HepG2 (cell line): ENCODE measurements around the gene CEP170.
"Not testable (repeated sequence)": the region's sequence is repeated elsewhere in the genome, so short reads cannot be mapped to it uniquely, and the experiment has no call there.

Source experiments
- EZH2 ChIP-seq: conservative IDR thresholded peaks from 2 replicates; pipeline ENCODE4 v1.6.1; 2012; ENCODE audit warnings: mild to moderate bottlenecking, low read depth, low read length, moderate library complexity
- HMG20A ChIP-seq: IDR thresholded peaks from 2 replicates; pipeline ENCODE4 v1.6.1; 2016; ENCODE audit warnings: borderline replicate concordance
- POLR2A ChIP-seq, 2 experiments: IDR thresholded peaks; 2 replicates each; pipeline ENCODE4 v1.6.1; 2011; ENCODE audit warnings: low read depth in 2 of 2, low read length in 2 of 2, mild to moderate bottlenecking in 1 of 2, moderate library complexity in 1 of 2; ENCODE audit not compliant: insufficient read depth in 1 of 2
- RFX5 ChIP-seq: IDR thresholded peaks from 2 replicates; pipeline ENCODE4 v1.6.1; 2011; ENCODE audit warnings: low read depth, low read length, improper control_type of control experiment
- TOPORS ChIP-seq: sonication (generic); formaldehyde crosslinking; IDR thresholded peaks from 2 replicates; pipeline ENCODE4 v1.8.0; 2023; ENCODE audit warnings: mild to moderate bottlenecking, missing genetic modification reagents
- XRCC5 ChIP-seq: fragments of 200-400 bp; formaldehyde crosslinking; optimal IDR thresholded peaks from 2 replicates; pipeline ENCODE3; 2017; ENCODE audit warnings: mild to moderate bottlenecking, low read length
- ZNF121 ChIP-seq: sonication (generic); formaldehyde crosslinking; IDR thresholded peaks from 2 replicates; pipeline ENCODE4 v1.5.0; 2020; ENCODE audit warnings: mild to moderate bottlenecking, missing genetic modification reagents
- TF ChIP-seq, protein P1 (sequence below): IDR thresholded peaks from 2 replicates; pipeline ENCODE4 v1.6.1; 2012; ENCODE audit warnings: inconsistent platforms
- TF ChIP-seq, protein P2 (sequence below): sonication (generic); formaldehyde crosslinking; IDR thresholded peaks from 2 replicates; pipeline ENCODE4 v1.8.1; 2023; ENCODE audit warnings: mild to moderate bottlenecking, missing genetic modification reagents, borderline replicate concordance
- TF ChIP-seq, protein P3 (sequence below): sonication (generic); formaldehyde crosslinking; IDR thresholded peaks from 2 replicates; pipeline ENCODE4 v1.4.0; 2020; ENCODE audit warnings: missing genetic modification reagents
- TF ChIP-seq, protein P4 (sequence below): sonication (generic); formaldehyde crosslinking; IDR thresholded peaks from 2 replicates; pipeline ENCODE4 v1.4.0; 2020; ENCODE audit warnings: mild to moderate bottlenecking, missing genetic modification reagents

DNA sequence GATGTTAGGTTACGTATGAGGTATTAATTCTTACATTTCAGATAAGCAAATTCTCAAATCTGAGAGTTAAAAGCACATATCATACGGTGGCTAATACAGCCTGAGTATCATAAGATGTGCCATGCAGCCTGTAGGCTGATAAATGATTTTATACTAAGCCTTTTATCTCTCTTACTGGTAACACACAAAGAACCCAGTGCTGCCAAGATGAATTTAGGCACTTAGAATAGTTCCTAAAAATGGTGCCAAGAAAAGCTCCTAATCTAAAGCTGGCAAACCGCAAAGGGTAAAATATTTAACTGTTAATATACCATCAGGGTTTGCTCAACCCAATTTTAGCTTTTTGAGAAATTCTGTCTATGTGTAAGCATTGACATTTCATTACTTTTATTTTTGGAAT lies 43.1 kb downstream of the CEP170 start:
- TF ChIP-seq POLR2A (IDR thresholded peaks at IDR 0.05; ENCODE audit: insufficient read depth in 1 of 2, low read depth in 2 of 2, low read length in 2 of 2); XRCC5; HMG20A; ZNF121 (CRISPR knock-in tag); TOPORS (CRISPR knock-in tag); EZH2; RFX5: not testable (repeated sequence)
- TF ChIP-seq, protein P1, sequence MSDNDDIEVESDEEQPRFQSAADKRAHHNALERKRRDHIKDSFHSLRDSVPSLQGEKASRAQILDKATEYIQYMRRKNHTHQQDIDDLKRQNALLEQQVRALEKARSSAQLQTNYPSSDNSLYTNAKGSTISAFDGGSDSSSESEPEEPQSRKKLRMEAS = not testable (repeated sequence)
- TF ChIP-seq, protein P2, sequence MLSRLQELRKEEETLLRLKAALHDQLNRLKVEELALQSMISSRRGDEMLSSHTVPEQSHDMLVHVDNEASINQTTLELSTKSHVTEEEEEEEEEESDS (CRISPR knock-in tag) = not testable (repeated sequence)
- TF ChIP-seq, protein P3, sequence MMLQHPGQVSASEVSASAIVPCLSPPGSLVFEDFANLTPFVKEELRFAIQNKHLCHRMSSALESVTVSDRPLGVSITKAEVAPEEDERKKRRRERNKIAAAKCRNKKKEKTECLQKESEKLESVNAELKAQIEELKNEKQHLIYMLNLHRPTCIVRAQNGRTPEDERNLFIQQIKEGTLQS = not testable (repeated sequence)
- TF ChIP-seq, protein P4, sequence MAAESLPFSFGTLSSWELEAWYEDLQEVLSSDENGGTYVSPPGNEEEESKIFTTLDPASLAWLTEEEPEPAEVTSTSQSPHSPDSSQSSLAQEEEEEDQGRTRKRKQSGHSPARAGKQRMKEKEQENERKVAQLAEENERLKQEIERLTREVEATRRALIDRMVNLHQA (CRISPR knock-in tag) = not testable (repeated sequence)
